A549 (cell line): ENCODE data around the gene ULK4. TPM values are rescaled to one million over a fixed set of nuclear protein-coding genes. Genes with fewer than 3 reads are reported as not detected.
"Not testable (repeated sequence)": the region's sequence is repeated elsewhere in the genome, so short reads cannot be mapped to it uniquely, and the experiment has no call there.

Experiments
- ATAC-seq, 2 experiments: fragments of 200-7000 bp in 1 of 2; fragments of >200 bp in 1 of 2; cut with Nextera tagmentation in 1 of 2; cut with Tn5 transposase in 1 of 2; 3 replicates each; pipeline versions ENCODE4 v1.8.0 to v1.9.1; 2018 to 2020; ENCODE audit warnings: mild to moderate bottlenecking in 1 of 2, moderate library complexity in 1 of 2
- CTCF ChIA-PET: fragments of 300-600 bp; sonication (Branson Sonifier 250); formaldehyde crosslinking; extraction: SDS; loops from one replicate; lab custom pipeline; 2021; ENCODE audit warnings: antibody characterized with exemption, inconsistent platforms; lab: Yijun Ruan, JAX
- POLR2A ChIA-PET: fragments of 350-600 bp; formaldehyde crosslinking; extraction: SDS; loops from one replicate; lab custom pipeline; 2021; ENCODE audit warnings: antibody characterized with exemption, inconsistent platforms; lab: Yijun Ruan, JAX
- DNase-seq, 2 experiments: peaks; one replicate each; pipeline versions ENCODE4 v3.0.0 to v3.0.0-alpha.2; 2011 to 2016; ENCODE audit warnings: low read depth in 1 of 2, low spot score in 1 of 2
- FAIRE-seq: peaks from 2 replicates; lab custom pipeline; 2011; peaks lifted over from hg19 to GRCh38; lab: Jason Lieb, UNC
- H3K27ac ChIP-seq, 2 experiments: fragments of >200 bp; sonication (Bioruptor Twin); formaldehyde crosslinking; 3 replicates each; pipeline ENCODE4 v1.5.1; 2016 to 2017
- H3K4me1 ChIP-seq: fragments of >200 bp; sonication (Bioruptor Twin); formaldehyde crosslinking; 3 replicates; pipeline ENCODE4 v1.6.1; 2016
- H3K4me2 ChIP-seq: fragments of >200 bp; sonication (Bioruptor Twin); formaldehyde crosslinking; 3 replicates; pipeline ENCODE4 v1.6.1; 2016
- H3K4me3 ChIP-seq: fragments of >200 bp; sonication (Bioruptor Twin); formaldehyde crosslinking; 3 replicates; pipeline ENCODE4 v1.5.1; 2016
- H3K9me3 ChIP-seq: fragments of >200 bp; sonication (Bioruptor Twin); formaldehyde crosslinking; 3 replicates; pipeline ENCODE4 v1.6.1; 2016
- CEBPB ChIP-seq, 2 experiments: fragments of >200 bp in 1 of 2; sonication (Bioruptor Twin) in 1 of 2; formaldehyde crosslinking in 1 of 2; IDR thresholded peaks; 2 replicates each; pipeline ENCODE4 v1.6.1; 2012 to 2016
- CHD2 ChIP-seq: fragments of 150-350 bp; IDR thresholded peaks from 2 replicates; pipeline ENCODE4 v1.6.1; 2014; ENCODE audit warnings: low read length; ENCODE audit not compliant: partially characterized antibody
- EHF ChIP-seq: fragments of 250-450 bp; sonication (Bioruptor Pico); IDR thresholded peaks from 2 replicates; pipeline ENCODE4 v1.5.0; 2020; ENCODE audit warnings: mild to moderate bottlenecking
- EHMT2 ChIP-seq: fragments of 200-600 bp; sonication (generic); IDR thresholded peaks from 2 replicates; pipeline ENCODE4 v1.6.1; 2016; ENCODE audit warnings: antibody characterized with exemption, low read depth, mild to moderate bottlenecking, moderate library complexity
- ELK1 ChIP-seq: fragments of 150-350 bp; IDR thresholded peaks from 2 replicates; pipeline ENCODE4 v1.6.1; 2014; ENCODE audit warnings: low read depth, mild to moderate bottlenecking, low read length
- EP300 ChIP-seq, 2 experiments: fragments of >200 bp; sonication (Bioruptor Twin); formaldehyde crosslinking; IDR thresholded peaks; 2 replicates in 1 of 2; 3 replicates in 1 of 2; pipeline ENCODE4 v1.6.1; 2016 to 2017
- ESRRA ChIP-seq: fragments of 150-350 bp; IDR thresholded peaks from 2 replicates; pipeline ENCODE4 v1.6.1; 2014; ENCODE audit warnings: mild to moderate bottlenecking, low read length, borderline replicate concordance
- FOSL2 ChIP-seq, 2 experiments: fragments of 450-650 bp in 1 of 2; fragments of >200 bp in 1 of 2; sonication (Bioruptor Twin) in 1 of 2; formaldehyde crosslinking; IDR thresholded peaks; 2 replicates each; pipeline versions ENCODE4 v1.5.0 to v1.6.1; 2016 to 2020; ENCODE audit warnings: mild to moderate bottlenecking in 1 of 2, moderate library complexity in 1 of 2
- GATA3 ChIP-seq: IDR thresholded peaks from 2 replicates; pipeline ENCODE4 v1.6.1; 2012; ENCODE audit warnings: borderline replicate concordance
- HDAC2 ChIP-seq: fragments of 200-600 bp; sonication (generic); IDR thresholded peaks from 2 replicates; pipeline ENCODE4 v1.6.1; 2016
- HEYL ChIP-seq: fragments of 250-450 bp; sonication (Bioruptor Pico); IDR thresholded peaks from 2 replicates; pipeline ENCODE4 v1.8.0; 2021; ENCODE audit warnings: mild to moderate bottlenecking, moderate library complexity
- HOXA7 ChIP-seq: fragments of 250-450 bp; sonication (Bioruptor Pico); IDR thresholded peaks from 2 replicates; pipeline ENCODE4 v1.5.0; 2020; ENCODE audit warnings: mild to moderate bottlenecking, moderate library complexity
- JUN ChIP-seq, 2 experiments: fragments of >200 bp; sonication (Bioruptor Twin); formaldehyde crosslinking; IDR thresholded peaks; 2 replicates in 1 of 2; 3 replicates in 1 of 2; pipeline ENCODE4 v1.6.1; 2016 to 2017
- JUNB ChIP-seq: fragments of >200 bp; sonication (Bioruptor Twin); formaldehyde crosslinking; IDR thresholded peaks from 2 replicates; pipeline ENCODE4 v1.6.1; 2016
- MAFK ChIP-seq: fragments of 450-650 bp; IDR thresholded peaks from 2 replicates; pipeline ENCODE4 v1.6.1; 2014; ENCODE audit not compliant: partially characterized antibody
- MYC ChIP-seq: IDR thresholded peaks from 2 replicates; pipeline ENCODE4 v1.6.1; 2012; ENCODE audit warnings: mild to moderate bottlenecking, inconsistent platforms, low read length, improper control_type of control experiment, borderline replicate concordance
- NFE2L2 ChIP-seq: fragments of 150-350 bp; conservative IDR thresholded peaks from 2 replicates; pipeline ENCODE4 v1.6.1; 2014; ENCODE audit warnings: low read length
- NPAS2 ChIP-seq: fragments of 250-450 bp; sonication (Bioruptor Pico); IDR thresholded peaks from 2 replicates; pipeline ENCODE4 v1.8.0; 2022; ENCODE audit warnings: mild to moderate bottlenecking, moderate library complexity, borderline replicate concordance
- POLR2AphosphoS2 ChIP-seq: conservative IDR thresholded peaks from 2 replicates; pipeline ENCODE4 v1.6.1; 2012; ENCODE audit warnings: low read length, improper control_type of control experiment, inconsistent platforms
- RCOR1 ChIP-seq: fragments of 150-350 bp; IDR thresholded peaks from 2 replicates; pipeline ENCODE4 v1.6.1; 2014; ENCODE audit warnings: antibody characterized with exemption, low read length, low read depth
- REST ChIP-seq: fragments of 200-600 bp; sonication (generic); IDR thresholded peaks from 2 replicates; pipeline ENCODE4 v1.6.1; 2016; ENCODE audit warnings: antibody characterized with exemption, mild to moderate bottlenecking, moderate library complexity
- RNF2 ChIP-seq: fragments of 200-600 bp; sonication (generic); IDR thresholded peaks from 2 replicates; pipeline ENCODE4 v1.6.1; 2016; ENCODE audit warnings: low read depth, mild to moderate bottlenecking, antibody characterized with exemption, moderate library complexity, borderline replicate concordance
- SMC3 ChIP-seq: fragments of >200 bp; sonication (Bioruptor Twin); formaldehyde crosslinking; IDR thresholded peaks from 3 replicates; pipeline ENCODE4 v1.6.1; 2018; ENCODE audit warnings: inconsistent platforms
- ZNF302 ChIP-seq: fragments of 250-450 bp; sonication (Bioruptor Pico); IDR thresholded peaks from 2 replicates; pipeline ENCODE4 v1.9.0; 2021; ENCODE audit warnings: inconsistent platforms, mild to moderate bottlenecking, moderate library complexity
- WGBS: methylation state at CpG from one replicate; pipeline ENCODE4 v1.1.6; 2017; ENCODE audit errors: missing lambda C conversion rate; 5-methylcytosine and 5-hydroxymethylcytosine counted together
- polyA plus RNA-seq, 4 experiments: library from polyadenylated mRNA; depleted of rRNA in 3 of 4; stranded (reverse); fragments of >200 nt; fragmentation: RNase III in 1 of 4; extraction: RNeasy Plus Mini Kit Qiagen cat#74134 plus additional on column Dnase treatment in 1 of 4; gene quantifications; 2 replicates in 3 of 4; 3 replicates in 1 of 4; pipeline ENCODE4 v1.2.3, GENCODE V29; 2011 to 2017
- TF ChIP-seq, protein P1 (sequence below): fragments of >200 bp; sonication (Bioruptor Twin); formaldehyde crosslinking; IDR thresholded peaks from 3 replicates; pipeline ENCODE4 v1.5.1; 2016
- TF ChIP-seq, protein P2 (sequence below): IDR thresholded peaks from 2 replicates; pipeline ENCODE4 v1.6.1; 2012; ENCODE audit warnings: low read depth, borderline replicate concordance

The ULK4 gene
- polyA plus RNA-seq, 2 of the 4 experiments (the other 2 are of a cell fraction) = 4.9 to 7.7 TPM

DNA sequence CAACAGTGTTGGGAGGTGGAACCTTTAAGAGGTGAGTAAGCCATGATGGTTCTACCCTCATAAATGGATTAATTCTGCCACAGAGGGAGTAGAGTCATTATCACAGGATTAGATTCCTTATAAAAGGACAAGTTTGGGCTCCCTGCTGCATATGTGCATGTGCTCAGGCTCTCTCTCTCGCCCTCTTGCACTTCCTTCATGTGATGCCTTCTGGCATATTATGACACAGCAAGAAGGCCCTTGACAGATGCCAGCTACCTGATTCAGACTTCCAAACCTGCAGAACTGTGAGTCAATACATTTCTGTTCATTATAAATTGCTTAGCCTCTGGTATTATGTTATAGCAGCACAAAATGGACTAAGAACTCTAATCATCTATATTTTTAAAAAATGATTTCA is 557.3 kb downstream of the ULK4 start:
- H3K4me2 ChIP-seq = no peak overlapping the region
- 75% methylated on average over 1 of the region's 1 CpG for WGBS
- POLR2A ChIA-PET = no interaction called here
- no peaks in the 10 kb centered on the region for H3K4me1 ChIP-seq
- TF ChIP-seq POLR2AphosphoS2 = no peak
- TF ChIP-seq JUNB = no peak
- no peak for TF ChIP-seq REST
- no peak for TF ChIP-seq EP300 (IDR thresholded peaks at IDR 0.05)
- TF ChIP-seq, protein P1, sequence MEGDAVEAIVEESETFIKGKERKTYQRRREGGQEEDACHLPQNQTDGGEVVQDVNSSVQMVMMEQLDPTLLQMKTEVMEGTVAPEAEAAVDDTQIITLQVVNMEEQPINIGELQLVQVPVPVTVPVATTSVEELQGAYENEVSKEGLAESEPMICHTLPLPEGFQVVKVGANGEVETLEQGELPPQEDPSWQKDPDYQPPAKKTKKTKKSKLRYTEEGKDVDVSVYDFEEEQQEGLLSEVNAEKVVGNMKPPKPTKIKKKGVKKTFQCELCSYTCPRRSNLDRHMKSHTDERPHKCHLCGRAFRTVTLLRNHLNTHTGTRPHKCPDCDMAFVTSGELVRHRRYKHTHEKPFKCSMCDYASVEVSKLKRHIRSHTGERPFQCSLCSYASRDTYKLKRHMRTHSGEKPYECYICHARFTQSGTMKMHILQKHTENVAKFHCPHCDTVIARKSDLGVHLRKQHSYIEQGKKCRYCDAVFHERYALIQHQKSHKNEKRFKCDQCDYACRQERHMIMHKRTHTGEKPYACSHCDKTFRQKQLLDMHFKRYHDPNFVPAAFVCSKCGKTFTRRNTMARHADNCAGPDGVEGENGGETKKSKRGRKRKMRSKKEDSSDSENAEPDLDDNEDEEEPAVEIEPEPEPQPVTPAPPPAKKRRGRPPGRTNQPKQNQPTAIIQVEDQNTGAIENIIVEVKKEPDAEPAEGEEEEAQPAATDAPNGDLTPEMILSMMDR = no peak
- TF ChIP-seq FOSL2 (IDR thresholded peaks at IDR 0.05) = no peak
- no peak for TF ChIP-seq FOSL2 (CRISPR knock-in tag; IDR thresholded peaks at IDR 0.05)
- TF ChIP-seq HDAC2 = no peak
- no peak for TF ChIP-seq HOXA7 (CRISPR knock-in tag)
- no peak for TF ChIP-seq NPAS2
- TF ChIP-seq CEBPB (IDR thresholded peaks at IDR 0.05) = no peak
- TF ChIP-seq RNF2 = no peak
- TF ChIP-seq MYC = no peak
- no peak for TF ChIP-seq SMC3
- no peak for TF ChIP-seq HEYL (CRISPR knock-in tag)
- TF ChIP-seq, all 56 proteins: peak for 0
- FAIRE-seq (no peak), ATAC-seq (no peak), DNase-seq (no peak)
- CTCF ChIA-PET = no interaction called here
- H3K9me3 ChIP-seq = no peaks in the 10 kb centered on the region
- H3K4me3 ChIP-seq = no peak overlapping the region
- H3K27ac ChIP-seq = no peak overlapping the region

DNA sequence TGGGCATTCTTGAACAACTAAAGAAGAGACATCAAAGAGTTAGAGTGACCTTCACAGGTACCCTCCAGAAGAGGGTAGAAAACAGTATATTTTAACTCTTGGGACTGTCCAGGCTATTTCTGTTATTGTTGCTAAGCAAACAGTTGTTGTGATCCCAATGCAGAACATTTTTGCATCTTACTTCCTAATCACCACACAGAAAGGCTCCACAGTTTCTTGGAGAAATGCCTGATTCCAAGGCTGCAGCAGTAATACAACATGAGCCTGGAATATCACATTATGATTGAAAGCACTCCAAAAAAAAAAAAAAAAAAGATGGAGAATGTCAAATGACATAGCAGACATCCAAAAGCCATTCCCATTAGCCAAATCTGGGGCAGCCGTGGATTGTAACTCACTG is 567.0 kb downstream of the ULK4 start:
- FAIRE-seq = no peak

DNA sequence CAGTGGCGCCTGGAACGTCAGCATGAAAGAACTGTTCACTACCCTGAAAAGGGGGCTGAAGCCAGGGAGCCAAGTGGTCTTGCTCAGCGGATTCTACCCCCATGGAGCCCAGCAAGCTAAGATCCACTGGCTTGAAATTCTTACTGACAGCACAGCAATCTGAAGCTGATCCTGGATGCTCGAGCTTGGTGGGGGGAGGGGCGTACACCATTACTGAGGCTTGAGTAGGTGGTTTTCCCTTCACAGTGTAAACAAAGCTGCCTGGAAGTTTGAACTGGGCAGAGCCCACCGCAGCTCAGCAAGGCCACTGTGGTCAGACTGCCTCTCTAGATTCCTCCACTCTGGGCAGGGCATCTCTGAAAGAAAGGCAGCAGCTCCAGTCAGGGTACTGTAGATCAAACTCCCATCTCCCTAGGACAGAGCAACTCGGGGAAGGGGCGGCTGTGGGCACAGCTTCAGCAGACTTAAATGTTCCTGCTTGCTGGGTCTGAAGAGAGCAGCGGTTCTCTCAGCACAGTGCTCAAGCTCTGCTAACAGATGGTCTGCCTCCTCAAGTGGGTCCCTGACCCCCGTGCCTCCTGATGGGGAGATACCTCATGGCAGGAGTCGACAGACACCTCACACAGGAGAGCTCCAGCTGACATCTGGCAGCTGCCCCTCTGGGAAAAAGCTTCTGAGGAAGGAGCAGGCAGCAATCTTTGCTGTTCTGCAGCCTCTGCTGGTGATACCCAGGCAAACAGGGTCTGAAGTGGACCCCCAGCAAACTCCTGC is 591.0 kb downstream of the ULK4 start:
- WGBS = 60% methylated on average over 8 of the region's 11 CpGs
- H3K4me1 ChIP-seq, ATAC-seq, H3K4me2 ChIP-seq, POLR2A ChIA-PET, H3K27ac ChIP-seq, H3K4me3 ChIP-seq, FAIRE-seq, DNase-seq, H3K9me3 ChIP-seq: not testable (repeated sequence)
- CTCF ChIA-PET = interaction anchor here (0.8 kb wide), 1 partner anchor 10 kb away, joined by 3 read pairs; no protein-coding TSS in a partner anchor

More for the DNA sequence above, 567.0 kb downstream of the ULK4 start:
- Histone ChIP-seq H3K4me3 (no peak overlapping the region), H3K27ac (no peak overlapping the region), H3K9me3 (no peaks in the 10 kb centered on the region), H3K4me2 (no peak overlapping the region), H3K4me1 (no peaks in the 10 kb centered on the region)
- TF ChIP-seq HDAC2 (no peak), ELK1 (no peak), ZNF302 (CRISPR knock-in tag) (no peak), ESRRA (no peak), MAFK (no peak), FOSL2 (IDR thresholded peaks at IDR 0.05) (no peak), FOSL2 (CRISPR knock-in tag; IDR thresholded peaks at IDR 0.05) (no peak), CHD2 (no peak), JUN (IDR thresholded peaks at IDR 0.05) (no peak), GATA3 (no peak), NFE2L2 (no peak), SMC3 (no peak), EHF (CRISPR knock-in tag) (no peak), RCOR1 (no peak), EHMT2 (no peak)
- TF ChIP-seq, protein P2, sequence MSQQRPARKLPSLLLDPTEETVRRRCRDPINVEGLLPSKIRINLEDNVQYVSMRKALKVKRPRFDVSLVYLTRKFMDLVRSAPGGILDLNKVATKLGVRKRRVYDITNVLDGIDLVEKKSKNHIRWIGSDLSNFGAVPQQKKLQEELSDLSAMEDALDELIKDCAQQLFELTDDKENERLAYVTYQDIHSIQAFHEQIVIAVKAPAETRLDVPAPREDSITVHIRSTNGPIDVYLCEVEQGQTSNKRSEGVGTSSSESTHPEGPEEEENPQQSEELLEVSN = no peak
- CTCF ChIA-PET = no interaction called here
- WGBS = 94% methylated on average over 1 of the region's 1 CpG
- POLR2A ChIA-PET = no interaction called here
- DNase-seq (no peak), ATAC-seq (no peak)
